Measurements from ENCODE around the gene CD164.

GRCh38 chr6:109420751-109421150 is 38.5 kb upstream of the CD164 start:
- TF ChIP-seq CTCF (conservative IDR thresholded peaks at IDR 0.05) (no peak), ZFX (IDR thresholded peaks at IDR 0.05) (no peak)
